CD8-positive, alpha-beta memory T cell (primary cell): Measurements from ENCODE around the gene ZXDC. TPM values are rescaled to one million over a fixed set of nuclear protein-coding genes. Genes with fewer than 3 reads are reported as not detected.

ENCODE experiments used
- CTCF ChIA-PET: fragments of 350-600 bp; sonication (Branson Sonifier 250); formaldehyde crosslinking; loops from one replicate; lab custom pipeline; 2021; ENCODE audit warnings: antibody characterized with exemption; lab: Charles Lee
- POLR2A ChIA-PET: fragments of 350-600 bp; sonication (Branson Sonifier 250); formaldehyde crosslinking; loops from one replicate; lab custom pipeline; 2021; ENCODE audit warnings: antibody characterized with exemption; lab: Charles Lee
- DNase-seq, 5 donors: peaks; one replicate each; pipeline versions ENCODE4 v3.0.0 to v3.0.0-alpha.2; 2020 to 2022; ENCODE audit warnings: mixed read lengths in 1 of 5
- H3K27ac ChIP-seq: one replicate; pipeline ENCODE4 v1.7.0; 2013; ENCODE audit warnings: low read depth, mild to moderate bottlenecking, low read length, moderate library complexity
- H3K27me3 ChIP-seq: 2 replicates; pipeline ENCODE4 v1.7.0; 2013; ENCODE audit warnings: low read length, mild to moderate bottlenecking; ENCODE audit not compliant: insufficient read depth, poor library complexity, severe bottlenecking
- H3K36me3 ChIP-seq: 2 replicates; pipeline ENCODE4 v1.7.0; 2013; ENCODE audit warnings: mild to moderate bottlenecking, low read length, moderate library complexity; ENCODE audit not compliant: insufficient read depth
- H3K4me1 ChIP-seq: 2 replicates; pipeline ENCODE4 v1.7.0; 2013; ENCODE audit warnings: mild to moderate bottlenecking, low read length, moderate library complexity; ENCODE audit not compliant: insufficient read depth
- H3K4me3 ChIP-seq: 2 replicates; pipeline ENCODE4 v1.7.0; 2013; ENCODE audit warnings: mild to moderate bottlenecking, low read length
- H3K9me3 ChIP-seq: 2 replicates; pipeline ENCODE4 v1.7.0; 2013; ENCODE audit warnings: mild to moderate bottlenecking, low read length
- H3K27ac Mint-ChIP-seq, 8 donors: one replicate each; pipeline ENCODE4 v1.8.0; 2020 to 2021; ENCODE audit warnings: mixed read lengths in 8 of 8, mild to moderate bottlenecking in 6 of 8, inconsistent platforms in 3 of 8, moderate library complexity in 3 of 8
- H3K27me3 Mint-ChIP-seq, 2 donors: one replicate each; pipeline ENCODE4 v1.8.0; 2020 to 2021; ENCODE audit warnings: mixed read lengths in 2 of 2, mild to moderate bottlenecking in 1 of 2, moderate library complexity in 1 of 2
- H3K36me3 Mint-ChIP-seq, 3 donors: one replicate each; pipeline ENCODE4 v1.8.0; 2020 to 2021; ENCODE audit warnings: mixed read lengths in 3 of 3, inconsistent platforms in 1 of 3, mild to moderate bottlenecking in 1 of 3
- H3K4me1 Mint-ChIP-seq, 3 donors: one replicate each; pipeline ENCODE4 v1.8.0; 2020 to 2021; ENCODE audit warnings: mixed read lengths in 3 of 3, inconsistent platforms in 1 of 3, mild to moderate bottlenecking in 1 of 3
- H3K4me3 Mint-ChIP-seq, 7 donors: one replicate each; pipeline ENCODE4 v1.8.0; 2020 to 2021; ENCODE audit warnings: mixed read lengths in 7 of 7, mild to moderate bottlenecking in 6 of 7, moderate library complexity in 4 of 7, inconsistent platforms in 2 of 7
- H3K9me3 Mint-ChIP-seq, 5 donors: one replicate each; pipeline ENCODE4 v1.8.0; 2020 to 2022; ENCODE audit warnings: mixed read lengths in 5 of 5, mild to moderate bottlenecking in 3 of 5, moderate library complexity in 2 of 5, inconsistent platforms in 1 of 5
- polyA plus RNA-seq: library from polyadenylated mRNA; unstranded; fragments of 300-500 nt; fragmentation: Illumina TruSeq; gene quantifications from one replicate; pipeline ENCODE4 v1.2.3, GENCODE V29; 2021
- total RNA-seq, 2 experiments: library from RNA; stranded (reverse); gene quantifications; one replicate each; pipeline ENCODE4 v1.2.3, GENCODE V29; 2021

Gene ZXDC
- total and polyA plus RNA-seq, 3 experiments from 2014 or later, result 24.2 to 25.0 (median 24.6) TPM

DNA sequence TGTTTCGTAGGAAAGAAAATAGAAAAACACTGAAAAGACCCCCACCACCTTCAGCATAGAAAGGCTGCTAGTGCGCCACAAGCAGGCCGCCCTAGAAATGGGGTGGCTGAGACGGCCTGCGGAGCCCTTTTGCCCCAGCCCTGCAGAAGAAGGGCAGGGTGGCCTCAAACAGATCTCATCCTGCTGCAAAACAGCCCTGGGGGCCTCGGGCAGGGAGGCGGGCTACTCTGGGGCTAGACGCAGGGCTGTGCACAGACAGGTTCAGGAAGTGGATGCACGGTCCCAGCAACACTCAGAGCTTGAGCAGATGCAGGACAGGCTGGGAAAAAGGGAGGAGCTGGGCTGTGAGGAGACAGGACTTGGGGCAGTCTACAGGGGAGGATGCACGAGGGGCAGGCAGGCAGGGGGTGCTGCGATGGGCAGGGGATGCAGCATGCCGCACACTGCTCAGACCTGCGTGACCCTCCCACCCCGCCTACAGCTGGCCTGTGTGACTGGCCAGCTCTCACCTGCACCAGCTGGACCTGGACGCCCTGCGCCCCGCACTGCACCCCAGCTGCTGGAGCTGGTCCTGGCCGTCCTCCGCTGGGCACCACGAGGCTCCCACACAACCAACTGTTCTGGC is 34.3 kb downstream of the ZXDC start:
- Mint-ChIP-seq H3K27ac (no peak overlapping the region), H3K27me3 (no peaks in the 10 kb centered on the region), H3K4me1 (no peaks in the 10 kb centered on the region), H3K4me3 (no peak overlapping the region), H3K9me3 (no peaks in the 10 kb centered on the region), H3K36me3 (peaks cover 0 to 80% (median 6%) of the 10 kb centered on the region in 3 donors)
- CTCF ChIA-PET, result no interaction called here
- Histone ChIP-seq H3K4me3 (no peak overlapping the region), H3K27me3 (no peaks in the 10 kb centered on the region), H3K4me1 (no peaks in the 10 kb centered on the region), H3K27ac (no peak overlapping the region), H3K36me3 (peaks cover 5% of the 10 kb centered on the region), H3K9me3 (no peaks in the 10 kb centered on the region)
- no peak for DNase-seq
- POLR2A ChIA-PET, result no interaction called here

DNA sequence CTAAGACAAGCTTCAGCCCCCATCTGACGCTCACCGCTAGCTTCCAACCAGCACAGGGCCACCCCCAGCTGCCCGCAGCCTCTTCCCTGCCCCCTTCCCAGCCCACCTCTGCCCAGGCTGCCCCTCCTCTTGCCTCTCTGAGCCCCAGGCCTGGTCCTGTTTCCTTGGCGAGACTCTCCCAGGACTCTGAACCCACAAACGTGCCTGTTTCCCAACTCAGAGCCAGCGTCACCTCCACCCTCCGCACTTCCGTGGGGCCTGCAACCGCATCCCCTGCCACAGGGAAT is 35.0 kb downstream of the ZXDC start:
- H3K9me3 ChIP-seq, result no peaks in the 10 kb centered on the region
- Mint-ChIP-seq H3K36me3 (peaks cover 0 to 78% (median 6%) of the 10 kb centered on the region in 3 donors), H3K9me3 (no peaks in the 10 kb centered on the region), H3K27ac (no peak overlapping the region), H3K27me3 (no peaks in the 10 kb centered on the region), H3K4me1 (no peaks in the 10 kb centered on the region), H3K4me3 (no peak overlapping the region)
- no peak overlapping the region for H3K27ac ChIP-seq
- ChIA-PET POLR2A (no interaction called here), CTCF (no interaction called here)
- no peaks in the 10 kb centered on the region for H3K4me1 ChIP-seq
- H3K36me3 ChIP-seq, result peaks cover 5% of the 10 kb centered on the region
- DNase-seq, result no peak
- H3K4me3 ChIP-seq, result no peak overlapping the region
- no peaks in the 10 kb centered on the region for H3K27me3 ChIP-seq

DNA sequence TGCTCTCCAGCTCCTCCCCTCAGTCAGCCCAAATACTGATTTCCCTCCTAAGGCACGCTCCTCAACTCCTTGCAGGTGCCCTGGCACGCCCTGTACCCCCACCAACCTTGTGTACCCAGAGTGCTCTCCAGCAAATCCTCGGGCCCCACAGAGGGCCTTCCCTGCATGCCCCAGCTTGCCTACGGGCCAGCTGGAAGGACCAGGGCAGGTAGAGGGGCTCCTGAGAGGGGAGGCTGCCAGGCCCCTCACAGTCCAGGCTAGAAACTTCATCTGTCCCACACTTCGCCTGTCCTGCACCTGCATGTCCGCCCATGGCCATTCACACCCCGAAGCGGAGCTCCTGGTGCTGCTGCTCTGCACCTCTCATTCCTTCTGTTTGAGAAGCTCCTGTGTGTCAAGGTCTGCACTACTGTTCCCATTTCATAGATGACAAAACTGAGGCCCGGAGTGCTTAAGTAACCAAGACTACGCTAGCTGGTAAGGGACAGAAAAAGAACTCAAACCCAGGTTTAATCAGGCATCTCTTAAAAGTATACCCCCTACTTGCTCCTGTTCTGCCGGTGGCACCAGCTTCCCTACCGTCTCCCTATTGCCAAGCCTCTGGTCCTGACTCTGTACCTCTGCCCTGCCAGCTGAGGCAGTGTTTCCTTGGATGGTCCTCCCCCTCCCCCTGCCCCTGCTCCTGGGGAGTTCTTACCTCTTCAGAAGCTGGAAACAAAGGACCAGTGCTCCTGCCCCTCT is 35.6 kb downstream of the ZXDC start:
- H3K36me3 Mint-ChIP-seq, result peaks cover 0 to 80% (median 6%) of the 10 kb centered on the region in 3 donors
- POLR2A ChIA-PET, result no interaction called here
- H3K4me3 Mint-ChIP-seq, result no peak overlapping the region

DNA sequence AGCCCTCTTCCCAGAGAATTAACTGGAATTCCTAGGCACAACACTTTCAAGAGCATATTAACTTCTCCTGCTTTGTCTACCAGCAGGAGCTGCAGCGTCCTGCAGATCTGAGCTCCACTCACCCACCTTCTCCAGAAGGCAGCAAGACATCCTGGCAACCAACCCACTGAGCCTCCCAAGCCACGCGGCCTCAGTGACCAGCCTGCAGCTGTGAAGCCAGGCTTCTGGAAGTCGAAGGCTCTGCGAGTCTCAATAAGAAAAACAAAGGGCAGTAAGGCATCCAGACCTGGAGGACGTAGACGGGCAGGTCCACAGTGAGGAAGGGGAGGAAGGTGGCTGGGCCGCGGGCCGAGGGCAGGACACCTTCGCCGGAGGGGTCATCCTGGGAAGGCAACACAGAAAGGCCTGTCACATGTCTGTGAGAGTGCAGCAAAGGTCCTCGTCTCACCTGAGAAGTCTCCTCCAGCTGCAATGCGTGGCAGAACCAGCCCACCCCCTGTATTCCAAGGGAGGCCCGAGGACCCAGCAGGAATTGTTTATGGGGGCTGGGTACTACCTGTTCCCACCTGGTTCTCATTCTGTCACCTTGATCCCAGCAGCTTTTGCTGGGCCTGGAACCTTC is 36.2 kb downstream of the ZXDC start:
- Mint-ChIP-seq H3K27ac (peak overlapping the region in 1 of 8 donors; percentile 6), H3K4me1 (no peaks in the 10 kb centered on the region), H3K27me3 (no peaks in the 10 kb centered on the region), H3K36me3 (peaks cover 0 to 82% (median 8%) of the 10 kb centered on the region in 3 donors), H3K4me3 (no peak overlapping the region), H3K9me3 (no peaks in the 10 kb centered on the region)
- CTCF ChIA-PET, result interaction anchor here (0.8 kb wide), 1 partner anchor 9 kb away, joined by 3 read pairs; no protein-coding TSS in a partner anchor
- DNase-seq, result no peak
- no peak overlapping the region for H3K4me3 ChIP-seq
- H3K4me1 ChIP-seq, result no peaks in the 10 kb centered on the region
- POLR2A ChIA-PET, result no interaction called here
- no peak overlapping the region for H3K27ac ChIP-seq
- no peaks in the 10 kb centered on the region for H3K9me3 ChIP-seq
- H3K27me3 ChIP-seq, result no peaks in the 10 kb centered on the region
- H3K36me3 ChIP-seq, result peaks cover 5% of the 10 kb centered on the region

More for the DNA sequence above, 35.6 kb downstream of the ZXDC start:
- Mint-ChIP-seq H3K27ac (peak overlapping the region in 1 of 8 donors; percentile 50), H3K9me3 (no peaks in the 10 kb centered on the region), H3K4me1 (no peaks in the 10 kb centered on the region), H3K27me3 (no peaks in the 10 kb centered on the region)
- H3K27ac ChIP-seq, result no peak overlapping the region
- no peaks in the 10 kb centered on the region for H3K4me1 ChIP-seq
- no peaks in the 10 kb centered on the region for H3K27me3 ChIP-seq
- H3K9me3 ChIP-seq, result no peaks in the 10 kb centered on the region
- H3K4me3 ChIP-seq, result no peak overlapping the region
- CTCF ChIA-PET, result interaction anchor here (0.8 kb wide), 1 partner anchor 10 kb away, joined by 3 read pairs; no protein-coding TSS in a partner anchor
- DNase-seq, result no peak
- peaks cover 5% of the 10 kb centered on the region for H3K36me3 ChIP-seq

DNA sequence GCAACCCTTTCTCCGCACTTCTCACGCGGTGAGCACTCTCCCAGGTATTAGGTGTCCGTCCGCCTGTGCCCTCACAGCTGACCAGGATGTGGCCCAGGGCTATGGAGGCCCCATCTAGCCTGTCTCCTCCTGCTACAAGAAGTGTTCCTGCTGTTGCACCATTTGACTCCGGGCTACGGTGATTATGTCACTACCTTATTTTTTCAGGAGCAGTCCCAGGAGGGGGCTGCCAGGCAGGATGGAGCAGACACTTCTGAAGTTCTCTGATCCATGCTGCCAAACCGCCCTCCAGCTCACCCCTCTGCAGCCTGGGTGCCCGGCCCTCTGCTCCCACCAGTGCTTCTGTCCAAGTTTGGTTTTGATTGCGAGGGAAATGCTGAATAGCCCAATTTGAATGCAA is 36.9 kb downstream of the ZXDC start:
- H3K4me1 ChIP-seq, result no peaks in the 10 kb centered on the region
- Mint-ChIP-seq H3K4me3 (no peak overlapping the region), H3K9me3 (no peaks in the 10 kb centered on the region), H3K27me3 (no peaks in the 10 kb centered on the region), H3K36me3 (peaks cover 0 to 87% (median 9%) of the 10 kb centered on the region in 3 donors), H3K4me1 (no peaks in the 10 kb centered on the region), H3K27ac (no peak overlapping the region)
- H3K9me3 ChIP-seq, result no peaks in the 10 kb centered on the region
- H3K36me3 ChIP-seq, result peaks cover 5% of the 10 kb centered on the region
- no peaks in the 10 kb centered on the region for H3K27me3 ChIP-seq
- no peak for DNase-seq
- POLR2A ChIA-PET, result no interaction called here
- no peak overlapping the region for H3K27ac ChIP-seq
- CTCF ChIA-PET, result no interaction called here
- no peak overlapping the region for H3K4me3 ChIP-seq

DNA sequence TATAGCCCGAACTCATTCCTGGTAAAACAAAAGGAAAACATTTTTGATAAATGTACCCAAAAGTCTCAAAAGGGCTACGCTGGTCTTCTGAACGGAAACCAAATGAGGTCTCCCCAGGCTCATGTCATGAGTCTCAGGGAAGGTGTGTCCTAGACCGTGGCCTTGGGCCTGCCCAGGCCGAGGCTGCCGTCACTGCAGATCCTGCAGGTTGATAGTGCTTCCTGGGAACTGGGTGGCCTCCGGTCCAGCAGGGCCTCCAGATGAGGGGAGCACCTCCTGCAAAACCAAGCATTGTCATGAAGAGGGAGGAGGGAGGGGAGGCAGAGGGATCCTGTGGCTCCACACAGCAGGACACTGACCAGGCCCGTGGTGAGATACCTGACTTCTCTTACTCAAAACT is 37.5 kb downstream of the ZXDC start:
- H3K27ac Mint-ChIP-seq, result no peak overlapping the region
- CTCF ChIA-PET, result no interaction called here
- H3K36me3 Mint-ChIP-seq, result peaks cover 0 to 85% (median 9%) of the 10 kb centered on the region in 3 donors
- Histone ChIP-seq H3K4me3 (no peak overlapping the region), H3K9me3 (no peaks in the 10 kb centered on the region), H3K27me3 (no peaks in the 10 kb centered on the region), H3K4me1 (no peaks in the 10 kb centered on the region), H3K27ac (no peak overlapping the region), H3K36me3 (peaks cover 5% of the 10 kb centered on the region)
- no peaks in the 10 kb centered on the region for H3K27me3 Mint-ChIP-seq
- no peaks in the 10 kb centered on the region for H3K4me1 Mint-ChIP-seq
- H3K9me3 Mint-ChIP-seq, result no peaks in the 10 kb centered on the region
- no peak overlapping the region for H3K4me3 Mint-ChIP-seq
- POLR2A ChIA-PET, result no interaction called here
- no peak for DNase-seq

DNA sequence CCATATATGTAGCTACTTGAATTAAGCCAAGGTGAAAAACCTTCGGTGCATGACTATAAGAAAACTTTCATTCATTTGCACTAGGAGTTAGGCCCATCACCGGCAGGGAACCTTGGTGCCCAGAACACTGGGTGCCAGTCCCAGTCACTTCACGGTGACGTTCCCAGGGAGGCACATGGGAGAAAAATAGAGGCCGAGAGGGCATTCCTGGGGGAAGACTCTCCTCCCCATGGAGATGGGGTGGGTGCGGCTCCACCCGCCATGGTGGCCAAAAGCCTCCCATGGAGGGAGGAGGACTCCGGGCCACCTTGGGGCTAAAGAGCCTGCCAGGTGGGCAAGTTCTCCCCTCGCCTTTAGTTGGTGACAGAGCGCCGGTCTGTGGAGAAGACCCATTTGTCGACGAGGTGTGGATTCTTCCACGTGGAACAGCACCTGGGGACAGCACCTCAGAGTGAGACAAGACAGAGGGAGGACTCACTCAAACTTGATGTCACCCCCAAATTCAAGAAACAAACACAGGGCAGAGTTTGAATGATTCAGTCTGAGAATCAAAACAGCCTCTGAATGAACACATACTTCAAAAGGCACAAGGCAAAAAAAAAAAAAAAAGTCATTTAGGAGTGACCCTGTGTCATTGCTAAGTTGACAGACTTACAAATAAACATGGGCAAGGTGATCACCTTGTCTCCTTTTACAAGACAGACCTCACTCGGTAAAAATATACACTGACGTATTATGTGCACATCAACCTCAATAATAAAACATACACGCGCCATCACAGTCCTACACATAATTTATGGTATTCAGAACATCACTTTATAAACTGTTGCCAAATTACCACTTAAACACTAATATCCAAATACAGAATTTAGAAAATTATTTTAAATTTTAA is 38.6 kb downstream of the ZXDC start:
- no peak for DNase-seq
- Mint-ChIP-seq H3K27ac (peak overlapping the region in 1 of 8 donors; percentile 61), H3K36me3 (peaks cover 0 to 81% (median 12%) of the 10 kb centered on the region in 3 donors), H3K4me1 (no peaks in the 10 kb centered on the region), H3K27me3 (no peaks in the 10 kb centered on the region), H3K4me3 (no peak overlapping the region), H3K9me3 (no peaks in the 10 kb centered on the region)
- no peaks in the 10 kb centered on the region for H3K9me3 ChIP-seq
- H3K36me3 ChIP-seq, result peaks cover 5% of the 10 kb centered on the region
- POLR2A ChIA-PET, result no interaction called here
- no peaks in the 10 kb centered on the region for H3K4me1 ChIP-seq
- CTCF ChIA-PET, result no interaction called here
- no peak overlapping the region for H3K27ac ChIP-seq
- H3K27me3 ChIP-seq, result no peaks in the 10 kb centered on the region
- no peak overlapping the region for H3K4me3 ChIP-seq
